Cardiac fibroblast (primary cell): ENCODE results near the gene ZNF777.

Source experiments
- DNase-seq, 2 donors: peaks; one replicate each; pipeline versions ENCODE4 v3.0.0 to v3.0.0-alpha.2; 2010; ENCODE audit warnings: low read depth in 2 of 2
- H3K4me3 ChIP-seq, 2 donors: replicated peaks in 1 of 2; 1 replicate in 1 of 2; 2 replicates in 1 of 2; pipeline ENCODE4 v1.5.1; 2011; ENCODE audit warnings: low read depth in 2 of 2, low read length in 2 of 2, mild to moderate bottlenecking in 2 of 2, moderate library complexity in 1 of 2
- CTCF ChIP-seq: IDR thresholded peaks from one replicate; pipeline ENCODE4 v1.5.1; 2011; ENCODE audit warnings: low read depth, mild to moderate bottlenecking, low read length, inconsistent platforms

ZNF777 gene

GRCh38 chr7:149460493-149461277 lies at the start of gene ZNF777:
Gene ZNF777, minus strand, starts transcription at chr7:149461062. Its CDS starts 5,040 bp downstream, at chr7:149456022.
- TF ChIP-seq CTCF: peak; percentile 59
- DNase-seq: peak; percentile 90 to 91
- peak within 1 kb of the TSS; percentile 65 to 66 for H3K4me3 ChIP-seq

- no peak for DNase-seq
- H3K4me3 ChIP-seq: no peak overlapping the region
- no peak for TF ChIP-seq CTCF
Measured at GRCh38 chr7:149510248-149510647, 49.4 kb upstream of the ZNF777 start.

GRCh38 chr7:149509774-149510173 lies 48.9 kb upstream of the ZNF777 start:
- no peak overlapping the region for H3K4me3 ChIP-seq
- DNase-seq: no peak
- TF ChIP-seq CTCF: no peak

- no peak overlapping the region for H3K4me3 ChIP-seq
- DNase-seq: no peak
- no peak for TF ChIP-seq CTCF
Measured at GRCh38 chr7:149505551-149505950, 44.7 kb upstream of the ZNF777 start.

GRCh38 chr7:149501651-149502050 lies 40.8 kb upstream of the ZNF777 start:
- no peak for DNase-seq
- no peak overlapping the region for H3K4me3 ChIP-seq
- no peak for TF ChIP-seq CTCF

GRCh38 chr7:149500910-149501309 lies 40.0 kb upstream of the ZNF777 start:
- DNase-seq: peak; percentile 26 to 77
- no peak overlapping the region for H3K4me3 ChIP-seq
- no peak for TF ChIP-seq CTCF

- no peak overlapping the region for H3K4me3 ChIP-seq
- DNase-seq: no peak
- TF ChIP-seq CTCF: no peak
Measured at GRCh38 chr7:149500201-149500600, 39.3 kb upstream of the ZNF777 start.
